Upper lobe of left lung (tissue), 6 donors: ENCODE results near the gene NFU1. TPM values are rescaled to one million over a fixed set of nuclear protein-coding genes. Genes with fewer than 3 reads are reported as not detected.

Experiments
- ATAC-seq, 2 donors: fragments of 200-7000 bp; cut with Tn5 transposase; one replicate each; pipeline ENCODE4 v1.9.1; 2022; ENCODE audit warnings: mild to moderate bottlenecking in 2 of 2, moderate library complexity in 2 of 2; ENCODE audit not compliant: low FRiP score in 2 of 2
- DNase-seq, 2 donors: peaks; one replicate each; pipeline ENCODE4 v3.0.0-alpha.2; 2019 to 2020
- H3K27ac ChIP-seq, 4 donors: fragments of 200-600 bp; sonication (generic); one replicate each; pipeline ENCODE4 v1.5.1; 2016 to 2019
- H3K27me3 ChIP-seq, 4 donors: fragments of 200-600 bp; sonication (generic); one replicate each; pipeline ENCODE4 v1.5.1; 2017 to 2019
- H3K36me3 ChIP-seq, 4 donors: fragments of 200-600 bp; sonication (generic); one replicate each; pipeline ENCODE4 v1.5.1; 2016 to 2019
- H3K4me1 ChIP-seq, 4 donors: fragments of 200-600 bp; sonication (generic); one replicate each; pipeline ENCODE4 v1.5.1; 2018 to 2019
- H3K4me3 ChIP-seq, 4 donors: fragments of 200-600 bp; sonication (generic); one replicate each; pipeline ENCODE4 v1.5.1; 2017 to 2019; ENCODE audit warnings: mild to moderate bottlenecking in 2 of 4, moderate library complexity in 1 of 4
- H3K9me3 ChIP-seq, 4 donors: fragments of 200-600 bp; sonication (generic); one replicate each; pipeline ENCODE4 v1.5.1; 2018 to 2019
- EP300 ChIP-seq, 4 donors: sonication (generic); formaldehyde crosslinking; IDR thresholded peaks; one replicate each; pipeline ENCODE4 v1.5.1; 2017; ENCODE audit warnings: antibody characterized with exemption in 4 of 4, control low read depth in 2 of 4
- POLR2A ChIP-seq, 4 donors: fragments of 450-650 bp; IDR thresholded peaks; one replicate each; pipeline ENCODE4 v1.5.1; 2016 to 2017; ENCODE audit warnings: antibody characterized with exemption in 4 of 4, mild to moderate bottlenecking in 2 of 4
- POLR2AphosphoS5 ChIP-seq, 2 donors: sonication (generic); formaldehyde crosslinking; IDR thresholded peaks; one replicate each; pipeline ENCODE4 v1.5.1; 2017; ENCODE audit warnings: antibody characterized with exemption in 2 of 2
- WGBS, 2 donors: methylation state at CpG; one replicate each; pipeline ENCODE4 v1.1.5; 2017 to 2018; 5-methylcytosine and 5-hydroxymethylcytosine counted together
- total RNA-seq, 6 donors: library from RNA; depleted of rRNA in 4 of 6; stranded (reverse); fragments of >200 nt in 4 of 6; gene quantifications; one replicate each; pipeline versions ENCODE4 v1.1.0 to v1.2.1, GENCODE V29; 2016 to 2021
- TF ChIP-seq, protein P1 (sequence below), 6 experiments: fragments of 450-650 bp in 4 of 6; fragments of 200-600 bp in 2 of 6; sonication (generic) in 2 of 6; IDR thresholded peaks; one replicate each; pipeline ENCODE4 v1.5.1; 2016 to 2019; ENCODE audit warnings: antibody characterized with exemption in 6 of 6
- donor health status: DM: no; HTN: no; CAD: no; lungs with moderate emphysema.
- donor health status: DM: no; HTN: yes; CAD: no; lungs with severe emphysema.

The NFU1 gene
- total RNA-seq, 6 donors from 2014 or later, result 23.0 to 49.8 (median 38.6) TPM

DNA sequence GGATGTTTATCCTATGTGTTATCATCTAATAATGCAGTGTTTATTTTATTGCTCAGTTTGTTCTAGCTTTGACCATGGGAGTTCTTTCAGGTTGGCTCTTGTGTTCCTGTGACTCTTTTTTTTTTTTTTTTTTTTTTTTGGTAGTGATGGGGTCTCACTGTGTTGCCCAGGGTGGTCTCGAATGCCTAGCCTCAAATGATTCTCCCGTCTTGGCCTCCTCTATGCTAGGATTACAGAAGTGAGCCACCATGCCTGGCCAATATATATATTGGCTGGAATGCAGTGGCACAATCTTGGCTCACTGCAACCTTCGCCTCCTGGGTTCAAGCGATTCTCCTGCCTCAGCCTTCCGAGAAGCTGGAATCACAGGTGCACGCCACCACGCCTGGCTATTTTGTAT is 18.9 kb upstream of the NFU1 start:
- Histone ChIP-seq H3K9me3 (no peaks in the 10 kb centered on the region), H3K27ac (no peak overlapping the region), H3K27me3 (no peaks in the 10 kb centered on the region), H3K36me3 (no peaks in the 10 kb centered on the region), H3K4me1 (no peaks in the 10 kb centered on the region), H3K4me3 (no peak overlapping the region)
- DNase-seq, result no peak
- 92 to 96% methylated on average over 7 of the region's 7 CpGs for WGBS, 2 donors
- TF ChIP-seq, protein P1, sequence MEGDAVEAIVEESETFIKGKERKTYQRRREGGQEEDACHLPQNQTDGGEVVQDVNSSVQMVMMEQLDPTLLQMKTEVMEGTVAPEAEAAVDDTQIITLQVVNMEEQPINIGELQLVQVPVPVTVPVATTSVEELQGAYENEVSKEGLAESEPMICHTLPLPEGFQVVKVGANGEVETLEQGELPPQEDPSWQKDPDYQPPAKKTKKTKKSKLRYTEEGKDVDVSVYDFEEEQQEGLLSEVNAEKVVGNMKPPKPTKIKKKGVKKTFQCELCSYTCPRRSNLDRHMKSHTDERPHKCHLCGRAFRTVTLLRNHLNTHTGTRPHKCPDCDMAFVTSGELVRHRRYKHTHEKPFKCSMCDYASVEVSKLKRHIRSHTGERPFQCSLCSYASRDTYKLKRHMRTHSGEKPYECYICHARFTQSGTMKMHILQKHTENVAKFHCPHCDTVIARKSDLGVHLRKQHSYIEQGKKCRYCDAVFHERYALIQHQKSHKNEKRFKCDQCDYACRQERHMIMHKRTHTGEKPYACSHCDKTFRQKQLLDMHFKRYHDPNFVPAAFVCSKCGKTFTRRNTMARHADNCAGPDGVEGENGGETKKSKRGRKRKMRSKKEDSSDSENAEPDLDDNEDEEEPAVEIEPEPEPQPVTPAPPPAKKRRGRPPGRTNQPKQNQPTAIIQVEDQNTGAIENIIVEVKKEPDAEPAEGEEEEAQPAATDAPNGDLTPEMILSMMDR (IDR thresholded peaks at IDR 0.05), result no peak
- TF ChIP-seq EP300 (IDR thresholded peaks at IDR 0.05), result no peak
- TF ChIP-seq POLR2A (IDR thresholded peaks at IDR 0.05), result no peak
- no peak for TF ChIP-seq POLR2AphosphoS5 (IDR thresholded peaks at IDR 0.05)
- ATAC-seq, result no peak

GRCh38 chr2:69454976-69455375 is 17.7 kb upstream of the NFU1 start:
- WGBS, 2 donors, result 94 to 96% methylated on average over 2 of the region's 2 CpGs
- H3K4me1 ChIP-seq, result no peaks in the 10 kb centered on the region
- ATAC-seq (no peak), DNase-seq (no peak)
- TF ChIP-seq, protein P1 (IDR thresholded peaks at IDR 0.05), result no peak
- TF ChIP-seq POLR2A (IDR thresholded peaks at IDR 0.05) (no peak), EP300 (IDR thresholded peaks at IDR 0.05) (no peak), POLR2AphosphoS5 (IDR thresholded peaks at IDR 0.05) (no peak)
- no peaks in the 10 kb centered on the region for H3K9me3 ChIP-seq
- no peaks in the 10 kb centered on the region for H3K36me3 ChIP-seq
- H3K27ac ChIP-seq, result no peak overlapping the region
- H3K27me3 ChIP-seq, result no peaks in the 10 kb centered on the region
- no peak overlapping the region for H3K4me3 ChIP-seq

- TF ChIP-seq EP300 (IDR thresholded peaks at IDR 0.05) (no peak), POLR2A (IDR thresholded peaks at IDR 0.05) (no peak), POLR2AphosphoS5 (IDR thresholded peaks at IDR 0.05) (no peak)
- Histone ChIP-seq H3K27ac (no peak overlapping the region), H3K27me3 (no peaks in the 10 kb centered on the region), H3K9me3 (no peaks in the 10 kb centered on the region), H3K36me3 (no peaks in the 10 kb centered on the region), H3K4me3 (no peak overlapping the region), H3K4me1 (no peaks in the 10 kb centered on the region)
- 87 to 91% methylated on average over 4 of the region's 4 CpGs for WGBS, 2 donors
- DNase-seq (no peak), ATAC-seq (no peak)
Observed at GRCh38 chr2:69453475-69454129, 16.4 kb upstream of the NFU1 start.

- Histone ChIP-seq H3K4me1 (no peaks in the 10 kb centered on the region), H3K27me3 (no peaks in the 10 kb centered on the region), H3K9me3 (no peaks in the 10 kb centered on the region), H3K27ac (no peak overlapping the region), H3K36me3 (no peaks in the 10 kb centered on the region), H3K4me3 (no peak overlapping the region)
- 88 to 91% methylated on average over 3 of the region's 3 CpGs for WGBS, 2 donors
- DNase-seq (no peak), ATAC-seq (no peak)
- TF ChIP-seq, protein P1 (IDR thresholded peaks at IDR 0.05), result no peak
- TF ChIP-seq POLR2A (IDR thresholded peaks at IDR 0.05) (no peak), POLR2AphosphoS5 (IDR thresholded peaks at IDR 0.05) (no peak), EP300 (IDR thresholded peaks at IDR 0.05) (no peak)
Observed at GRCh38 chr2:69452687-69453086, 15.5 kb upstream of the NFU1 start.

DNA sequence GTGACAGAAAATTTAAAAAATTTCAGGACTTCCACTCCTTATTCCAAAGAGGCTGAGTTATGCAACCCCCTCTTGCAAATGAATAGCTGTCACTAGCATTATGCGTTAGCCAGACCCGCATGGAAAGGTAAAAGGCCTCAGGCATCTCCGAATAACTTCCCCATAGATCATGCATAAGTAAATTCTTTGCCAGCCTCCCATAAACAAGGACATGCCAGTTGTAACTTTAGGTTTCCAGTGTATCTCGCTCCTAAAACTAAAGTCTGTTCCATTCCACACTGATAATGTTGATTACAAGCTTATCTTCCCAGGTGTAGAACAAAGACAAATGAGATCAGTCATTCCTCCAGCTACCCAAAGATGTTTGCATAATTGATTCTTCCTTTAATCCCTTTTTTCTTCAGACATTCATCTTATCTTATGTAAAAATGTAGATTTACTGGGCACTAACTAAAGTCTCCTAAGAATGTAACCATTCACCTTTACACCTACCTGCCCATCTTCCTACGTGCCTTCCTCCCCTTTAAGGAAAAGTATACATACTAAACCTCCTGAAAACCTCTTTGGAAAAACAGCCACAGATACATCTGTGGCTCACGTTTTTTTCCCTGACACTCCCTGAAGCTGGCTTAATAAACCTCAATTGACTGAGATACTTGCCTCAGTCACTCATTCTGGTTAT is 13.6 kb upstream of the NFU1 start:
- H3K9me3 ChIP-seq, result no peaks in the 10 kb centered on the region
- DNase-seq (no peak), ATAC-seq (no peak)
- WGBS, 2 donors, result 75 to 83% methylated on average over 6 of the region's 6 CpGs
- H3K4me1 ChIP-seq, result no peaks in the 10 kb centered on the region
- H3K27me3 ChIP-seq, result no peaks in the 10 kb centered on the region
- no peak overlapping the region for H3K4me3 ChIP-seq
- H3K36me3 ChIP-seq, result no peaks in the 10 kb centered on the region
- no peak overlapping the region for H3K27ac ChIP-seq
- TF ChIP-seq, protein P1 (IDR thresholded peaks at IDR 0.05), result no peak
- no peak for TF ChIP-seq POLR2A (IDR thresholded peaks at IDR 0.05)
- TF ChIP-seq EP300 (IDR thresholded peaks at IDR 0.05), result no peak
- no peak for TF ChIP-seq POLR2AphosphoS5 (IDR thresholded peaks at IDR 0.05)
